ENCODE measurements around the gene DNAH1. TPM values are rescaled to one million over a fixed set of nuclear protein-coding genes. Genes with fewer than 3 reads are reported as not detected.

The DNAH1 gene
- total and polyA plus RNA-seq, 10 donors: 4.9 to 35.8 (median 24.6) TPM

DNA sequence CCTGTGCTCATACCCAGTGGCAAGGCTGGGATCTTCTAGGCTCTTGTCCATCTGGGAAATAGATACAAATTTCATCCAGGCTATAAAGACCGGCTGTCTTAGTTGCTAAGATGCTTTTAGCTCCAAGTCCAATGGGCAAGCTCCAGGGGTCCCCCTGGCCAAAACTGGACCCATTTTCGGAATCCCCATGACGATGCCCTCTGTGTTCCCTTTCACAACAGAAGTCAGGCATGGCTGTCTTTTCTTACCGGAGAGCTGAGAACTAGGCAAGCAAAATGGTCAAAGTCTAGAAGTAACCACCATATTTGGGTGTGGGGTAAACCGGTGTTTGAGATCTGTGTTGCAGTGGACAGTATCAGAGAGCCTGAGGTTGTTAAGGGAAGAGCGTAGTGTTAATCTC is 27.4 kb upstream of the DNAH1 start:
- Histone ChIP-seq H3K36me3 (peaks cover 0 to 37% (median 32%) of the 10 kb centered on the region in 6 donors), H3K4me3 (peak overlapping the region in 7 of 8 donors; percentile 46 to 84 (median 69)), H3K27ac (peak overlapping the region in 6 of 8 donors; percentile 97 to 100 (median 100)), H3K4me1 (peaks cover 9 to 61% (median 26%) of the 10 kb centered on the region in 6 donors), H3K27me3 (replicated peaks in 1 of 7) (no peaks in the 10 kb centered on the region), H3K9me3 (no peaks in the 10 kb centered on the region)
- no peak for DNase-seq
- intact Hi-C loops (cut with DNase I; ENCODE audit: low total_unique reads): no loop called here
- TF ChIP-seq POLR2A (IDR thresholded peaks at IDR 0.05) (no peak), POLR2AphosphoS5 (IDR thresholded peaks at IDR 0.05) (no peak)
- TF ChIP-seq, protein P1, sequence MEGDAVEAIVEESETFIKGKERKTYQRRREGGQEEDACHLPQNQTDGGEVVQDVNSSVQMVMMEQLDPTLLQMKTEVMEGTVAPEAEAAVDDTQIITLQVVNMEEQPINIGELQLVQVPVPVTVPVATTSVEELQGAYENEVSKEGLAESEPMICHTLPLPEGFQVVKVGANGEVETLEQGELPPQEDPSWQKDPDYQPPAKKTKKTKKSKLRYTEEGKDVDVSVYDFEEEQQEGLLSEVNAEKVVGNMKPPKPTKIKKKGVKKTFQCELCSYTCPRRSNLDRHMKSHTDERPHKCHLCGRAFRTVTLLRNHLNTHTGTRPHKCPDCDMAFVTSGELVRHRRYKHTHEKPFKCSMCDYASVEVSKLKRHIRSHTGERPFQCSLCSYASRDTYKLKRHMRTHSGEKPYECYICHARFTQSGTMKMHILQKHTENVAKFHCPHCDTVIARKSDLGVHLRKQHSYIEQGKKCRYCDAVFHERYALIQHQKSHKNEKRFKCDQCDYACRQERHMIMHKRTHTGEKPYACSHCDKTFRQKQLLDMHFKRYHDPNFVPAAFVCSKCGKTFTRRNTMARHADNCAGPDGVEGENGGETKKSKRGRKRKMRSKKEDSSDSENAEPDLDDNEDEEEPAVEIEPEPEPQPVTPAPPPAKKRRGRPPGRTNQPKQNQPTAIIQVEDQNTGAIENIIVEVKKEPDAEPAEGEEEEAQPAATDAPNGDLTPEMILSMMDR (IDR thresholded peaks at IDR 0.05 in 8 of 11, conservative IDR thresholded peaks at IDR 0.05 in 3 of 11): no peak
- 89 to 97% (median 95%) methylated on average over 6 of the region's 6 CpGs for WGBS, 5 donors

DNA sequence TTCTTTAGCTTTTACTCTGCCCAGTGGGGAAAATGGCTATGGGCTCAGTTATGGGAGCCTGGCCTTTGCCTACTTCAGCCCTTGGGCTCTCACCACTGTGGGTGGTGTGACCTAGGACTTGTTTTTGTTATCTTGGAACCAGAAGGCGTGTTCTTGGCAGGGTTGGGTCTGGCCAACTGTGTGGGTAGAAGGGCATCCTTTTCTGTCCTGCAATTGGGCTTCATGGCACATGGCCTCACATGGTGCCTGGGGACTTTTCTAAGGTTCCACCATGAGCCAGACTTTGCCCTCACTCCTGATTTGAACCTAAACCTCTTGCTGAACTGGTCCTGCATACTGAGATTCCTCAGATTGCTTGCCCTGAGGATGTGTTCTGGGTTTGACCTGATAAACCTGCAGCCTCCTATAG is 26.8 kb upstream of the DNAH1 start:
- peak overlapping the region in 1 of 8 donors; percentile 99 for H3K27ac ChIP-seq
- DNase-seq: no peak
- H3K9me3 ChIP-seq: no peaks in the 10 kb centered on the region
- no peak for TF ChIP-seq POLR2A (IDR thresholded peaks at IDR 0.05)
- no peak for TF ChIP-seq POLR2AphosphoS5 (IDR thresholded peaks at IDR 0.05)
- TF ChIP-seq, protein P1 (IDR thresholded peaks at IDR 0.05 in 8 of 11, conservative IDR thresholded peaks at IDR 0.05 in 3 of 11): no peak
- peaks cover 0 to 44% (median 37%) of the 10 kb centered on the region in 6 donors for H3K36me3 ChIP-seq
- intact Hi-C loops (cut with DNase I; ENCODE audit: low total_unique reads): no loop called here
- H3K4me1 ChIP-seq: peaks cover 9 to 56% (median 26%) of the 10 kb centered on the region in 6 donors
- WGBS, 5 donors: 86 to 100% (median 95%) methylated on average over 1 of the region's 1 CpG
- no peaks in the 10 kb centered on the region for H3K27me3 ChIP-seq (replicated peaks in 1 of 7)
- no peak overlapping the region for H3K4me3 ChIP-seq

DNA sequence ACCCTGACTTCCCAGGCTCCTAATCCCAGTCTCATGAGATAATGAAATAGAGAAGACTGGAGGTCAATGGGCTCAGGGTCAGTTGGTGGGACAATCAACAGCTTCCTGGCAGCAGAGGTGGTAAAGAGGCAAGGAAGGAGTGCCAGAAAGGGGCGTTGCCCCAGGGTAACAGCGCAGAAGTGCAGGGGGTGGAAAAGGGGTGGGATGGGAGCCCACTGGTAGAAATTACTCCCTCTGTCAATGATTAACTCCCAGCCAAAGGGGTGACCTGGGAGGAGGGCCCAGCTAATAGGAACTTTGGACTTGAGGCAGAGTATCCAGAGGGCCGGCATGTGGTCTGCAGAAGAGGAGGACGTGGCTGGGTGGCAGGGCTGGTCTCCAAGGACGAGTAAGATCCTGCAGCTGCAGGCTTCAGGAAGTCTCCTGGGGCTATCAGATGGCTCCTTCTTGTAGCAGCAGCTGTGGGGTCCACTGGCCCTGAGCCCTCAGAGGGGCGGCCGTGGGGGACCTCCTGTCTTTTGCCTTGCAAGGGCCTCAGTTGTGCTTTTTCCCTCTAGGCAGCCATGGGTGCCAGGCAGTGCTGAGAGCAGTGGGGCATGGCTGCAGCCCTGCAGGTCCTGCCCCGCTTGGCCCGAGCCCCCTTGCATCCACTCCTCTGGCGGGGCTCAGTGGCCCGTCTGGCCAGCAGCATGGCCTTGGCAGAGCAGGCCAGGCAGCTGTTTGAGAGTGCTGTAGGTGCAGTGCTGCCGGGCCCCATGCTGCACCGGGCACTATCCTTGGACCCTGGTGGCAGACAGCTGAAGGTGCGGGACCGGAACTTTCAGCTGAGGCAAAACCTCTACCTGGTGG is 26.1 kb upstream of the DNAH1 start:
- intact Hi-C loops (cut with DNase I; ENCODE audit: low total_unique reads): loop anchor here (5.0 kb wide), 1 partner anchor 47 kb away; no protein-coding TSS in a partner anchor
- H3K4me1 ChIP-seq: peaks cover 9 to 54% (median 26%) of the 10 kb centered on the region in 6 donors
- no peak for TF ChIP-seq POLR2AphosphoS5 (IDR thresholded peaks at IDR 0.05)
- TF ChIP-seq POLR2A (IDR thresholded peaks at IDR 0.05): no peak
- TF ChIP-seq, protein P1 (IDR thresholded peaks at IDR 0.05 in 8 of 11, conservative IDR thresholded peaks at IDR 0.05 in 3 of 11): no peak
- no peaks in the 10 kb centered on the region for H3K27me3 ChIP-seq (replicated peaks in 1 of 7)
- H3K27ac ChIP-seq: no peak overlapping the region
- WGBS, 5 donors: 83 to 91% (median 90%) methylated on average over 13 to 15 of the region's 15 CpGs
- peak; percentile 76 for DNase-seq
- H3K9me3 ChIP-seq: no peaks in the 10 kb centered on the region
- H3K36me3 ChIP-seq: peaks cover 0 to 50% (median 38%) of the 10 kb centered on the region in 6 donors
- H3K4me3 ChIP-seq: no peak overlapping the region
